ENCODE data around the gene CEBPG.
A peak's percentile ranks its signal among the peaks of the same experiment; 100 is the strongest.

The CEBPG gene

DNA sequence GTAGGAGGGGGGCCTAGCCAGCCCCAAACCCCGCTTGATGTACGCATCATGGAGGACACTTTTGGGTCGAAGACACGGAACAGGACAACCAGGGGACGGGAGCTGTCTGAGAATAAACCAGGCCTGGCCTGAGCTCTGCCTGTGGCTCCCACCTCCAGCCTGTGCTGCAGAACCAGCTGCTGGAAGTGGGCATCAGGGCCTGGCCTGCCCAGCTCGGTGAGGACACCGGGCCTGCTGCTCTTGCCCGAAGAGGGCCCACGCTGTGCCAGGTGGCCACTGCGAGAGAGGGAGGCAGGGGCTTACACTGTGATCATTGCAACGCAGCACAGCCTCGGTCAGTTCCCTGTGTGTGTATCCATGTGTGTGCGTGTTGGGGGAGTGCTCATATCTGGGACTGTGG is 34.6 kb downstream of the CEBPG start:
- DNase-seq: no peak

DNA sequence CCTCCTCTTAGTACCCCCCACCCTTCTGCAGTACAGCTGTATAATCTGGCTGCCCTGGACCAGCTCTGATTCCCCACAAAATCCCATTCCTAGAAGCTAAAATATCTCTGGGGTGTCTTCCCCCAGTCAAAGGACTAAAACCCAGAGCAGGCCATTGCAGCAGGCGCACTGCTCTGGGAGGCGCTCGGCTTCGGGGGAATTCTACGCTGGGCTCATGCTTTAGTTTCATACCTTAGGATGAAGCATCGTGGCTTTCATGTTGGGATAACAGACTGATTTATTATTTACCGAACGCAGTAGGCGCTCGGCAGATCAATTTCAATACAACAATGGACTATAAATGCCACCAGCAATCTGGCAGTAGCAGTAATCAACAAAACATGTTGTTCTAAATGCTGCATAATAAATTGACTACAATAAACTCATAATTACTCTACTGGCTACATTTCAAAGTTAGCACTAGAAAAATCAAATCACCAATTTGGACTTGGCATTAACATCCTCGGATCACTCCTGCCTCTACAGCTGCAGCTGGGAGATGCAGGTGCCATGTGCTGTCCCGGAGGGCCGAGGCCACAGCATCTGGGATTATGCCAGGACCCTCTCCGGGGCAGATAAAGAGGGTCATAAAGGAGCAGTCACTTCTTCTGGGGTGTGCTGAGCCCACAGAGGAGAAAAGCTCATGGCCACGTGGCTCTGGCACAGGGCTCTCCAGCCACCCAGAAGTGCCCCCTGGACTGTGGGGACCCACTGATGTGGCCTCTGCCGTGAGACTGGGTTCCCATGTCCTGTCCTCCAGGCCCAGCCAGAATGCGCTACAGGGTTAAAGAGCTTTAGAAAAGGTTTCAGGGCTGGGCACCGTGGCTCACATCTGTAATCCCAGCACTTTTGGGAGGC is 35.3 kb downstream of the CEBPG start:
- no peak for DNase-seq

DNA sequence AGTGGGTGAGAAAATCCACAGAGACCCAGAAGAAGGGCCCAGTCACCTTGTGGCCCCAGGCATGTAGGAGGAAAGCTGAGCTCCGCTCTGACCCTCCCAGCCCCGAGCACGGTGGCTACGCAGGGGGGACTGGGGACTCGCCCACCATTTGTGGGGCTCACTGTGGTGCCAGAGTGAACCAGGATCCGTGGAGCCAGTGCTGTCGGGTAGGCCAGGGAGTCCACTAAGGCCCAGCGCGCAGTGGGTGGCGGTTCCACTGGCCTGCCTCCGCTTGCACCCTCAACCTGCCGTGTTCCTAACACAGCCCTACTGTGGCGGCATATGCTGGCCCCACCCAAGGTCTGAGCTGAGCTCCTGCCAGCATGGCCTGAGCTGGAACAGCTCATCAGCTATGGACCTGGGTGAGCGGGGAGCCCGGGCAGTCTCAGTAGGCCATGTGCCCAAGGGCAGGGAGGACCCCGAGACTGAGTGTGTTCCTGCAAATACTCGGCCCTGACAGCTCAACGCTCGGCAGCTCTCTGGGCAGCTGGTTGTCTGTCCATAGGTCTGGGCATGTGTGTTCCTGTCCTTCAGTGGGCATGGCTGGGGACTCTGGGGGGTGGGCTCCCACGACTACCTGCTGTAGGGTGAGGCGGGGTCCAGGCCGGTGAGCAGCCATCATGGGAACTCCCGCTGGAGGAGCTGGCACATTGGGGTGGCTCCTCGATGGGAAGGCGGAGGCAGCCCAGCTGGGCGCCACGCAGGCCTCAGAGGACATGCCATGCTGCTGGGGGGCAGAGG is 36.6 kb downstream of the CEBPG start:
- DNase-seq: no peak

DNA sequence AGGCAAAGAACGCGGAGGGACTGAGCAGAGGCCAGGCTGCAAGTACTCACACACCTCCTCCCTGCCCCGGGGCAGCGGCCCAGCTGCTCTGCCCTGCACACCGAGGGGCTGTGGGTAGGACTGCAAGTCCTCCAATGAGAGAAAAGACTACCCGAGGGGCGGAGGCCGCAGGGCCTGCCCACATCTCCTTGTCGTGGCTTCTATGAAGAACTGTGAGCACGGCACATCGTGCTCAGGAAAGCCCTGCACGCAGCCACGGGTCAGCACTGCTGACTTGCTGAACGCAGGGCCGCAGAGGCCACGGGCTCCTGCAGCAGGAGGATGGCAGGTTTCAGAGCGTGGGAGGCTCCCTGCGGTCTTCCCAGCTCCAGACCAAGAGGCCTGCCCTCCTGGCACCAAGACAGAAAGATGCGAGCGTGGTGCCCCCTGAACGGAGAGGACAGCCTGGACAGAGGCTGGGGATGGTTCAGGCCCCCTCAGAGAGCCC is 37.4 kb downstream of the CEBPG start:
- no peak for DNase-seq

DNA sequence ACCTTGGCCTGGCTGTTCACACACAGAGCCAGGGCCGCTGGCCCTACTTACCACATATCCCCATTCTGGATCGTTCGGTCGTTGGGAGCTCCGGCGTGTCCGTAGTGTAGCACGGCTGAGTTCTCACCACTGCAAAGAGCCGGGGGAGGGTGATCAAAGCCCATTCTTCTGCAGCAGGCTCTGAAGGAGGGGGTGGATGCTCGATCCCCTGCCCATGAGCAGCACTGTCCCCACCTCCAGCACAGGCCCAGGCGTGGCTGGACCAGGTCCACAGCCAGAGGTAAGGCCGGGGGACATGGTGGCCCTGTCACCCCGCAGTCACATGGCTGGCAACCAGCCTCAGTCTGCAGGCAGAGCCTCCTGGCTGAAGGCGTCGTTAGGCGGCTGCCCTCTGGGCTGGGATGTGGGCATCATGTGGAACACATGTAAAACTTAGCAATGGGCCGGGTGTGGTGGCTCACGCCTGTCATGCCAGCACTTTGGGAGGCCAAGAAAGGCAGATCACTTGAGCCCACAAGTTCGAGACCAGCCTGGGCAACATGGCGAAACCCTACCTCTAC is 38.2 kb downstream of the CEBPG start:
- DNase-seq: no peak

DNA sequence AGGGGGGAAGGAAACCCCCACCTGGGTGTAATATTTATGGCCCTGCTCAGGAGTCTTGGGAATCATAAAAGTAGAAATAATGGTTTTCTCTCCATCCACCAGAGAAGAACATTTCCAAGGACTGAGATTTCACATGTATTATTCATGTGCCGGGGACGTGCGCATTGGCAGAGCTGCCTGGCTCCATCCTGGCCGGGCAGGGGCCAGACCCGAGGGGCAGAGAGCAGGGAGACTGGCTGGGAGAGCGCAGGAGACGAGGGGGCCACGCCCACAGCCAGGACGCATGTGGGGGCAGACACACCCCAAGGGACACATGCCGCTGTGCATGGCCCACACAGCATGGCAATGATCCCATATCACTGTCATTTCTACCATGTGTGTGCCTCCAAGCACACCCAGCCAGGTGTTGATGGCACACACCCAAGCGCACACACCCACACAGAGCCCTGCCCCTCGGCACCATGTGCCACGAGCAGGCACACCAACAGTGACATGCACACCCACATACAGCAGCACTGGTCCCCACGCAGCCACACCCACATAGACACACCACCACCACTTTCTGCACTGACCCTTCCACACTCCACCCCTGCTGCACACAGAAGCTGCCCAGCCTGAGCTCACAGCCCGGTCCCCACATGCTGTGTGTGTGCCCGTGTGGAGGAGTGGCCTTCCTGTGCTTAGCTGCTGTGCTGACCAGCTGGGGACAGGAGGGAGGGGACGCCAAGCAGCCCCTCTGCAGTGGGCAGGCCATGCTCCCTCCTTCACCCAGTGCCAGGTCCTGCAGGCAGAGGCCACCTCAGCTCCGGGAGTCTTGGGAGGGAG is 39.3 kb downstream of the CEBPG start:
- DNase-seq: no peak

DNA sequence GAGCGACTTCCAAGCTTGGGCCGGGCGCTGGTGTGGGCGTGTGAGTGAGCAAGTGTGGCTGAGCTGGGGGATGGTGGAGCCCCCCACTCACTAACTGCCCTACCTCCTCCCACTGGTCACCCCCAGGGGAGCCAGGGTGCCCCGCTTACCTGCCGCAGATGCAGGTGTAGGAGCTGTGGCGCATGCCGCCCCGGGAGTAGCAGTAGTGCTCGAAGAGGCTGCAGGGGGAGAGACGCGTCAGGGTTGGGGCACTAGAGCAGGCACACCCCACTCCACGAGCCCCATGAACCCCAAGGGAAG is 39.9 kb downstream of the CEBPG start:
- no peak for DNase-seq

DNA sequence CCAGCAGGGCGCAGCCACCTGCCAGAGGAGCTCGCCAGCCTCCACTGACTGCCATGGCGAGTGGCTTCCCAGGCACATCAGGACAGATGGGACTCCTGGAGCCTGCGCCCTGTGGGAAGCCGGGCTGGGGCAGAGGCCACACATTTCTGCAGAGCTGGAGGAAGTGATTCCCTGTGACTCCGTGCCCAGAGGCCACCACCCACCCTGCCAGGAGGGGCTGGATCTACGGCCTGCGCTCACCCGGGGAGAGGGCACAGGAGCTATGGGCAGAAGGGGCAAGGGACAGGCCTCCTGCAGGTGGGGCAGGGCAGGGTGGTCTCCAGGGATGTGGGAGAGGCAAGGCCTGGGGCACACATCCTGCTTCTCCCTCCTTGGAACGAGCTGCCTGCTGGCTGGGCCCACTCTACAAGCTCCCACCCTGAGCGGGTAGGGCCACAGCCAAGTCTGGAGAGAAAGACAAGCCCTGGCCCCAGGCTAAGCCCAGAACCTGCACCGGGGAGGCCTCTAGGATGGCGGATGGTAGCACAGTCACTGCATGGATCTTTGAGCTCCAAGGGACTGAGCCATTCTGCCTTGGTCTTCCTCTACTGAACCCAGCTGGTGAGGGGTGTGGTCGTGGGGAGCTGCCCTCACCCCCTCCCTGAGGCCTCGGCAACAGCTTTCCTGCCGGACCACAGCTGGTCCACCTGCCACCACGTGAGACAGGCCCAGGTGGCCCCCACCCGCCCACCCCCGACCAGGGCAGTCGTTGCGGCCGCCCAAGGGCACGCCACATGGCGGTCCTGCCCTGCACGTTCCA is 40.6 kb downstream of the CEBPG start:
- DNase-seq: no peak

DNA sequence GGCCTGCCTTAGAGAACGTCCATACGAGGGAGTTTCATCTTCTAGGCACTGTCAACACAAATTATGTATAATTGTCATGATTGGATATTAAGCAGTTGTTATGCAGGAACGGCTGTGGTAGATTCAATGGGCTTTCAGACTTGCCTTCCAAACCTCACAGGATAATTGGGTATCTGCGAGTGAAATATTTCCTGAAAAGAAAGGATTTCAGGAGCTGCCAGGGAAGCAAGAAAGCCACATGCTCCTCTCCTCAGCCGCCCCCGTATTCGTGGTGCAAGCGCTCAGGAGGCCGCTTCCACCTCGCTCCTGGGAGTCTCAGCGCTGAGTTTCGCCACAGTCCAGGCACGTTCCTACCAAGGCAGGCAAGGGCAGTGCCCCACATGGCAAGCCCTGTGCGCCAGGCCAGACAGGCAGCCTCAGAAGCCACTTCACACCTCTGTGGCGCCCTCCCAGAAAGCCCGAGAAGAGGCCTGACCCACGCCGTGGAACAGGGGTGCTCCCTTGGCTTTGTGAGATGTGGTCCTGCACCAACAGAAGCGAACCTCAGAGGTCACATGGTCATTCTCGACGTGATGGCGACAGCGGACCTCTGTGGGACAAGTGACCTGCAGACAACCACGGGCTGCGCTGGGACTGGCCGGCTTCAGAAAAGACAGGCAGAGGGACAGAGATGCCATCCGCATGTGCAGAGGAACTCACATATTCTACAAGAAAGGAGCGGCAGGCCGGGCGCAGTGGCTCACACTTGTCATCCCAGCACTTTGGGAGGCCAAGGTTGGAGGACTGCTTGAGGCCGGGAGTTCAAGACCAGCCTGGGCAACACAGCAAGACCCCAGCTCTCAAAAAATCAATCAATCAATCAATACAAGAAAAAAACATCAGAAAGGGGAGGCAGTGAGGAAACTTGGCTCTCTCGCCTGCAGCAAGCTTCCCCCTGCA is 41.4 kb downstream of the CEBPG start:
- DNase-seq: no peak

DNA sequence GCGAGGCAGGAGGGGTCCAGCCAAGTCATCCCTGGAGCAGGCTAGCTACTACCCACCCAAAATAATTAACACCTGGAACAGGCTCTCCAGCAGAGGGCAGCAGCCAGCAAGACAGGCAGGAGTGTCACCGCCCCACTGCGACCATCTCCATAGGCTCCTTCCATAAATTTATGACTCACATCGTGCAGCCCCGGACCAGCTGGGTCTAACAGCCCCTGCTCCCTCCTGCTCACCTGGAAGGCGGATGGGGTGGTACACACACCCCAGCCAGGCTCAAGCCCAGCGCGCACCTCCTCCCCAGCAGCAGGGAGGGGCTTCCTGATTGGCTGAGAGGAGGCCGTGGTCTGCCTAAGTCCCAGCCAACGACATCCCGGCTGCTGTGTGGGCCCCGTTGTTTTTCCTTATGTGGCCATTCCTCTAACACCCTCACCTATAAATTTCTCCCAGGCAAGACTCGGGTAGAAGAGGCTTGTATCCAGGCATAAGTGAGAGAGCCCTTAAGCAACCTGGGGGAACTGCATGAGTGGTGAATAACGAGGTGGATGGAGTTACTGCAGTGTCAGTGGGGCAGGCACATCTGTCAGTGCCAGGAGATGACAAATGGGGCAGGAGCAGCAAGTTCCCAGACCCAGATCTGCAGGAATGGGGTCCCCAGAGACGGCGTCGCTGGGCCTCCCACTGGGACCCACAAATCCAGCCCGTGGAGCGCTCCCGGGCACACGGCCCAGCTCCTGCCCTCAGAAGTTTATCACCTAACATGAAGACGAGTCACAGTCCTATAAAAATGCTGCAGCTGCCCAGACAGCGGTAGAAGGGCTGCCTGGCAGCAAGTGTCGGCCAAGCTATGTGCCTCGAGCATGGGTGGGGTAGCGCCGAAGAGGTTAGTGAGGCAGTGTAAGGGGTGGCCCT is 43.1 kb downstream of the CEBPG start:
- peak; percentile 88 for DNase-seq

DNA sequence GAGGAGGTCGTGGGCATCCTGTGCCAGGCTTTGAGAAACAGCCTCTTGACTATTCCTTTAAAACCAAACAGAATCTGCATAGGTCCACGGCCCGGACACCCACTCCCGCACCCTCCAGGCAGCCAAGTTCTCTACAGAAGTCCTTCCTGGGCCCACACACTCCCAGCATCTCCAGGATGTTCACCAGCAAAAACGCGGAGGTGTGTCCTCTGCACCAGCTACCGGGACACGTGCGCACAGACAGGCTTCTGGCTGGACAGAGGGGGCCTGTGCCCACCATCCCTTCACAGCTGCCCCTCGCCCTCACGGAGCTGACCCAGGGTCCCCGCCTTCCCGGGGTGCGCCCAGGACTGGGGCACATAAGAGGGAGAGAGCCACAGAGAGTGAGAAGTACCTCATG is 44.2 kb downstream of the CEBPG start:
- DNase-seq: no peak

DNA sequence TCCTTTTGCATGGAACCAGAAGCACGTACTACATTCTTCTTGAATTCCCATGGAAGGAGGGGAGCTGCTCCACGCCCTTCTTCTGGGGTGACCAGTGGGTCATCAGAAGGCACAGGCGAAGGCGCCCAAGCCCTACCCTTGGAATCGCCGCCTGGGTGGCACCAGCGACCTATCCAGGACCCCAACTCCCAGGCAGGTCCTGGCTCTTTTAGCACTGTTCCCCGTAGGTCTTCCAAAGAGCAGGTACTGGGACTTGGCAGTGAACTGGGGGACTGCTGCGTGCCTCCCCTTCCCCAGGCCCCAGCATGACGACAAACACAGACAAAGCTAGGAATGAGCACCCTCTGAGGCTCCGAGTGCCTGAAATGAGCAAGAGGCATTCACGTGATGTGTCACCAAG is 45.0 kb downstream of the CEBPG start:
- no peak for DNase-seq

DNA sequence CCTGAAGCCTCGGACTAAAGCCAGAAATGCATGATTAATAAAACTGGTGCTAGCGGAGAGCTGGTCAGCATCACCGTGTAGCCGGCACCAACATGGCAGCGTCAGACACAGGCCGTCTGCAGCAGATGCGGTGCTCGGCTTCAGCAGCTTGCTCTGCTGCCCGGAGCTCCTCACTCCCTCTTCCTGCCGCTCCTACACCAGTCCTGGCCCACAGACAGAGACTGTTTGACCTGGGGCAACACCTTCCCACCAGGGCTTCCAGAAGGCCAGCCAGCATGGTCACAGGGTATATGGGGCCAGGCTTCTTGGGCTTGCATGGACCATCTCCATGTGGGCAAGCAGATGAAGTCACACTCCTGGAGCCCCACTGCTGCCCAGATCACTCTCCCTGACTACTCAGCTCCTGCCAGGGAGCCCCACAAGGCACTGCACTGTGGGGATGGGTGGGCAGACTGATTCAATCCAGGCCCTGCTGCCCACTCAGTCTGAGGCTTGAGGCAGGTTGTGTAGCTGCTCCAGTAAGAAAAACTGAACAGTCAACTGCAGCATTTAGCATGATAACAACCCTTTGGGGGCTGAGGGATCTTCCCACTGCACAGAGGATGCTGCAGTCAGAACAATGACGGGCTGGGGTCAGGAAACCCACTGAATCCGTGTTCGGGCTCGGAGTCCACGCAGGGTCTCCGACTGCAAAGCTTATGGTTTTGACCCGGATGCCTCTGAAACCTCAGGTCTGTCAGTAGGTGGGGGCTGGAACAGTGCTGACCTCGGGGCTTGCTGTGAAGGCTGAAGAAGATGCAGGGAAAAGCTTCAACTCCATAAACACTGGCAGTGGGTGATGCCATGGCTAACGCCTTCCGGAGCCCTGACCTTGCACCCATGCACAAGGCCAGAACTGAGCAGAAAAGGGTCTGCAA is 45.6 kb downstream of the CEBPG start:
- DNase-seq: no peak

DNA sequence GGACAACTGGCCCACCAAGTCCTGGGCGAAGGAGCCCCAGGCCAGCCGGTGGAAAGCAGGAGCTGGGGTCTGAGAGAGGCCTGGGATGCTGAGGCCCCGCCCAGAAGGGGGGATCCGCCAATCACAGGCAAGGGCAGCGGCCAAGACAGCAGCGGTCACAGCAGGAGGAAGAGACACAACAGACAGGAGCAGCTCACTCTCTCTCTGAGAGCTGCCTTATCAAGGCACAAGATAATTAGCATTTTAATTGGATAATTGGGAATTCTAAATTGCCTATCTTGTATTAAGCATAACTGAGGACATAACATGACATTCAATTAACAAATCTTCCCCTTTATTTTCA is 46.2 kb downstream of the CEBPG start:
- DNase-seq: no peak

DNA sequence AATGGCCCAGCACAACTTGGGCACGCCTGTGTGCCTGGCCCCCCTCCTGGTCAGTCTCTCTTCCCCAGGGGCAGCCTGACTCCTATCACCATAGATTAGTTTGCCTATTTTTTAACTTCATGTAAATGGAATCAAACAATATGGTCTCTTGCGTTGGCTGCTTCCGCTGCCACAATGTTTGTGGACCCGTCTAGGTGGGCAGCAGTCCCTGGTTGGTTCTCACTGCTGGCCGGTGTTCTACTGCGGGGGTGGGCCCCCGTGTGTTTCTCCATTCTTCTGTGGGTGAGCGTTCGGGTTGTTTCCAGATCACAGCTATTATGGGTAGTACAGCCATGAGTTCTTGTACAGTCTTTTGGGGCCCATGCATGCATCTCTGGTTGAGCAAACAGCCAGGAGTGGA is 47.3 kb downstream of the CEBPG start:
- DNase-seq: no peak

DNA sequence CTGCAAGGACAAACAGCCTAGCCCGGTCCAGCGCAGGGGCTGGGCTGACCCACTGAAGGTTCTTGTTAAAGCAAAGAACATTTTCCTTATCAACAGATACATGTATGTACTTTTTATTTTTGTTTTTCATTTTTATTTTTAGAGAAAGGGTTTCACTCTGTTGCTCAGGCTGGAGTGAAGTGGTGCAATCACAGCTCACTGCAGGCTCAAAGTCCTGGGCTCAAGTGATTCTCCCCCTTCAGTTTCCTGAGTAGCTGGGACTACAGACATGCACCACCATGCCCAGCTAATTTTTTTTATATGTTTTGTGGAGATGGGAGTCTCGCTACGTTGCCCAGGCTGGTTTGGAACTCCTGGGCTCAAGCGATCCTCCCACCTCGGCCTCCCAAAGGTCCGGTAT is 47.9 kb downstream of the CEBPG start:
- no peak for DNase-seq

DNA sequence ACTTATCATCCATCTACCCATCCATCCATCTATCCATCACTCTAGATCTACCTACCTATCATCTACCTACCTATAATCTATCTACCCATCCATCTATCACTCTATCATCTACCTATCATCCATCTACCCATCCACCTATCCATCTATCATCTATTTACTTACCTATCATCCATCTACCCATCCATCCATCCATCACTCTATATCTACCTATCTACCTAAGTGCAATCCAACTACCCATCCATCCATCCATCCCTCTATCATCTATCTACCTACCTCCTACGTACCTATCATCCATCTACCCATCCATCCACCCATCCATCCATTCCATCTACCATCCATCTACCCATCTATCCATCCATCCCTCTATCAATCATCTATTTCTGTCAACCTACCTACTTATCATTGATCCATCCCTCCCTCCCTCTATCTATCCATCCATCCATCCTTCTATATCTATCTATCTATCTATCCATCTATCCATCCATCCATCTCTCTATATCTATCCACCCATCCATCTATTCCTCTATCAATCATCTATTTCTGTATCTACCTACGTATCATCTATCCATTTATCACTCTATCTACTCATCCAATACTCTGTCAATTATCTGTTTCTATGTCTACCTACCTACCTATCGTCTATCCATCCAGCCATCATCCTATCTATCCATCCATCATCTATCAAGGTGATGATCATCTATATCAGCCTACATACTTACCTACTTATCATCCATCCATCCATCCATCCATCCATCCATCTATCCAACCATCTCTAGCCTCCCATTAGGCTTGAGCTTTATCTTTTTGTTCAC is 49.1 kb downstream of the CEBPG start:
- DNase-seq: no peak

DNA sequence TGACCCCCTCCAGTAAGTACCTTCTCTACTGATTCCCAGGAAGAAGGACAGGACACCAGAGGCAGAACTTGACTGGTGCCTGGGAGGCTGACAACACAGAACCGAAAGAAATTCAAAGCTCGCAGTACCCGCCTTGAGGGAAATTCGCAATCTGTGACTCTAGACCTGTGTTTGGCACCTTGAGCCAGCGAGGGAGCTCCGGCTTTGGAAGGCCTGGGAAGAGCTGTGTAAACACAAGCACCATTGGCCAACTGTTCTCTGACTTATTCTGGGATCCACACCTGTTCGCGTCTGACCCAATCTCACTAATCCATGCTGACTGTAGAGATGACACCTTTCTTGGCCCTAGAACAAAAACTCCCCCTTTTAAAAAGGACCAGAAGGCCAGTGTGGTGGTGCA is 50.7 kb downstream of the CEBPG start:
- DNase-seq: no peak

All from DMS53 (cell line).